Measurements from ENCODE around the gene PTN.

DNA sequence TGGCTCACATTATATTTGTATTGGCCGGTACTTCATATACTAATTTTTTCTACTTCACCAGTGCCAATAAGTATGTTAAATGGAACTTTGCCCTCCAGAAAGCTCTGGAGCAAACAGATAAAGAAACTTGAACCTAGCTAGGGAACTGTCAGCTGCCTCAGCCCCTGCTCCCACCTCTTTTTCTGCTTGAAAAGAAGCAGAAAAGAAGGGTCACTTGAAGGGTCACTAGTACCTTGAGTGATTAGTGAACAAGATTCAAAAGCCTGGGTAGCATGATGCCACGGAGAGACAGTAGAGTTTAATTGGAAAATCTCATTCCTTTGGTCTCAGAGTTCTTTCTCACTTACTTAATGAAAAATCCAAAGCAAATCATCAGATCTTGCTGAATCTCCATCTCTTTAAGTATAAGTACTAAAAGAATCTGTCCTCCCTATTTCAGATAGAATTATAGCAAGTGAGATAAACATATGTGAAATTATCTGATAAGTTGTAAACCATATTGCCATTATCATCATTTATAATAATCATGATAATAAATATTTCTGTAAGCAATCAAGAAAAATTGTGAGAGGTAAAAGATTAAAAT, 47.7 kb downstream of the PTN start:
- TF ChIP-seq, protein P1, sequence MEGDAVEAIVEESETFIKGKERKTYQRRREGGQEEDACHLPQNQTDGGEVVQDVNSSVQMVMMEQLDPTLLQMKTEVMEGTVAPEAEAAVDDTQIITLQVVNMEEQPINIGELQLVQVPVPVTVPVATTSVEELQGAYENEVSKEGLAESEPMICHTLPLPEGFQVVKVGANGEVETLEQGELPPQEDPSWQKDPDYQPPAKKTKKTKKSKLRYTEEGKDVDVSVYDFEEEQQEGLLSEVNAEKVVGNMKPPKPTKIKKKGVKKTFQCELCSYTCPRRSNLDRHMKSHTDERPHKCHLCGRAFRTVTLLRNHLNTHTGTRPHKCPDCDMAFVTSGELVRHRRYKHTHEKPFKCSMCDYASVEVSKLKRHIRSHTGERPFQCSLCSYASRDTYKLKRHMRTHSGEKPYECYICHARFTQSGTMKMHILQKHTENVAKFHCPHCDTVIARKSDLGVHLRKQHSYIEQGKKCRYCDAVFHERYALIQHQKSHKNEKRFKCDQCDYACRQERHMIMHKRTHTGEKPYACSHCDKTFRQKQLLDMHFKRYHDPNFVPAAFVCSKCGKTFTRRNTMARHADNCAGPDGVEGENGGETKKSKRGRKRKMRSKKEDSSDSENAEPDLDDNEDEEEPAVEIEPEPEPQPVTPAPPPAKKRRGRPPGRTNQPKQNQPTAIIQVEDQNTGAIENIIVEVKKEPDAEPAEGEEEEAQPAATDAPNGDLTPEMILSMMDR (conservative IDR thresholded peaks at IDR 0.05) = no peak
- no peak for TF ChIP-seq EZH2 (IDR thresholded peaks at IDR 0.05; ENCODE audit: low read depth)
